GM08714 (cell line): ENCODE measurements around the gene PALLD.

Experiments
- H3K4me3 ChIP-seq: fragments of 200-500 bp; sonication (Bioruptor generic); 2 replicates; pipeline ENCODE4 v1.5.1; 2014; ENCODE audit warnings: mild to moderate bottlenecking, low read length, inconsistent platforms
- ZNF274 ChIP-seq: IDR thresholded peaks from 2 replicates; pipeline ENCODE4 v1.6.1; 2012; ENCODE audit warnings: mild to moderate bottlenecking, low read depth, low read length

The PALLD gene

GRCh38 chr4:168527560-168527959 is 30.7 kb downstream of the PALLD start:
- no peak overlapping the region for H3K4me3 ChIP-seq
- no peak for TF ChIP-seq ZNF274

DNA sequence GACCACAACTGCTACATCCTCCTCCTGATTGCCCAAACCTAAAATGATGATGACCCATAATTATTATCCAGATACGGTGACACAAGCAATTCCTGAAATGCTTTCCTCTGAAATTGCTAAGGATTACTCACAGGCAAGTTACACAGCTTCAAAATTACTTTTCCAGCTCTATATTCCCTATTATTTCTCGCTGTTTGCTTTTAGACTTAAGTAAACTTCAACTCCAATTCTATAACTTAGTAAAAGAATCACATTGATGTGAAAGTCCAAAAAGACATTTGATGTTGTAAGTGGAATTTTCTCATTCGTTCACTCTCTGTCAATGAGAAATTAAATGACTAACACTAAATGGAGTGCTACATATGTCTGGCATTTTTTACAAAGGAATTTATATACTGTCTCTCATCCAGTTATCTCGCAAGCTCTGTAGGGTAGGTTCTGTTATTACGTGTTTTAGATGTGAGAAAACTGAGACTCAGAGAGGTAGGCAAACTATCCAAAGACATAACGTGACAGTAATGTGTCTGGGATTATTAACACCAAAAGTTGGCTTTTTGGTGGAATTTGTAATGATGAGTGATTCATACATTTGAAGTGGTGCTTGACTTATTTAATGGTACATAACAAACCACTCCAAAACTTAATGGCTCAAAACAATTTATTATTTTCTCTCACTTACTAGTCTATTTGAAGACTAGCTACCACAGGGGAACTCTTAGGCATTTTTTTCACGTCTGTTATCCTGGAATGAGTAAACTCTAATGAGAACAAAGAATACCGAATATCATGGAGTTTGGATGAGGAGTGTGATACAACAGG is 31.5 kb downstream of the PALLD start:
- no peak overlapping the region for H3K4me3 ChIP-seq
- TF ChIP-seq ZNF274 = no peak

DNA sequence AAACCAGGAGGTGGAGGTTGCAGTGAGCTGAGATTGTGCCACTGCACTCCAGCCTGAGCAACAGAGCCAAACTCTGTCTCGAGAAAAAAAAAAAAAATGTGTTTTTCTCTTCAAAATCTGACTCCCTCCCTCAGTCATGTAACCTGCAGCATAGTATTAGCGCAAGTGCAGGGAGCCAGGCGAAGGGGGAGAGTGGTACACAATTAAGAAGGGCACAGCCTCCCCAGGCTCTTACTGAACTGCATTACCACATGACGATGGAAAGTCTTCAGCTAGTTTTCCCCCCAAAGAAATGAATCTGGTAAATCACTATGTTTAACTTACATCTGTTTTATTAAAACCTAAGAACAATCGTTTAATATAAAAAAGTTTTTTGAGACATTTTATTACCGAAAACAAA is 32.4 kb downstream of the PALLD start:
- H3K4me3 ChIP-seq = no peak overlapping the region
- TF ChIP-seq ZNF274 = no peak

DNA sequence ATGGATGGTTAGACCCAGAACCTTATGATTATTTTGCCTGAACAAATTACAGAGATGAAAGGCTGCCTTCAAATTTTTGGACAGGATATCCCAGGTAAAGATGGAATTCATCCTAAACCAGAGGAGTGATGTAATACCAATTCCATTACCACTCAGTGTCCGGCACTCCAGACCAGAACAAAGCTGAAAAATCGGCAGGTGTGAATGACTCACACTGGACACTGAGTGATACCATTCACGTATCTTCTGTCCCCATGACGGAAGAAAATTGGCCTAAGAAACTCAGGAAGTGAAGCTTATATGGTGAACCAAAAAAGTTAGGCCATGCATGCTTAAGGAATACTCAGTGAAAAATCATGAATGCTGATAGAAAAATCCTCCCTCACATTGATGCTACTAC is 34.5 kb downstream of the PALLD start:
- TF ChIP-seq ZNF274 = no peak
- no peak overlapping the region for H3K4me3 ChIP-seq

- no peak for TF ChIP-seq ZNF274
- H3K4me3 ChIP-seq = no peak overlapping the region
These were observed 37.7 kb downstream of the PALLD start for GRCh38 chr4:168534535-168534934.

GRCh38 chr4:168535689-168536088 is 38.8 kb downstream of the PALLD start:
- TF ChIP-seq ZNF274 = no peak
- H3K4me3 ChIP-seq = no peak overlapping the region

- H3K4me3 ChIP-seq = no peak overlapping the region
- TF ChIP-seq ZNF274 = no peak
These were observed 39.6 kb downstream of the PALLD start for GRCh38 chr4:168536448-168536847.

- no peak overlapping the region for H3K4me3 ChIP-seq
- TF ChIP-seq ZNF274 = no peak
These were observed 40.2 kb downstream of the PALLD start for GRCh38 chr4:168537086-168537485.

DNA sequence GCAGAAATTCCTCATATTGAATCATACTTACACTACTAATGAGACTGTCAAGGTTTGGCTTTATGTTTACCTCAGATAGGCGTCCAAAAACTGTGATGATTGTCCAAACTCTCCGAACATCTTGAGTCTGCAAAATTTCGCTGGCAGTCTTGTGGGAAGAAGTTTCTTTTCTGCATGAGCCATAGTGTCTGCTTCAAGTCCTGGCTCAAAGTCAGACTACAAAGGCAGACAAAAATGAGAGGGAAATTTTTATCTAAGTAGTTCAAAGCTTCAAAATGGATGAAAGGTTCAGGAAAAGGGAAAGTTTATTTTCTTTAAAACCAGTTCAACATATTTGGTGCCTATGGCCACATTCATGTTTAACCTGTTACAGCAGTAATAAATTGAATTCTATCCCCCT is 40.7 kb downstream of the PALLD start:
- no peak for TF ChIP-seq ZNF274

DNA sequence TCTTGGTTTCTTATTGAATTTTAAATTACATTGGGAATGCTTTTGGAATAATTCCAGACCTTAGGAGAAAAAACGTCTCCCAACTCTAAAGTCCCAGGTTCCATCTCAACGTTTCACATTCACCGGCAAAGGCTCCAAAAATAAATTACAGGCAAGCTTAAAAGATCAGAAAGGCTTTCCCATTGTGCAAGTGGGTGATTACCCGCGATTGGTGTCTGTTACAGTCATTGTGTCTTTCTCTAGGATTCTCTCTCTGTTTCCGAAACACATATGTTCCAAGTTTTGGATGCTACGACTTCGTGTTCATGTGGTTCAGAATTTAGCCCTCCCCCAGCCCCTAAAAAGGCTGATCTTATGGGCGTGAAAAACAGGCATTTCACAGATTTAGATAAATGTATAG is 41.8 kb downstream of the PALLD start:
- no peak overlapping the region for H3K4me3 ChIP-seq
- TF ChIP-seq ZNF274 = no peak

More for the DNA sequence above, 40.7 kb downstream of the PALLD start:
- H3K4me3 ChIP-seq = no peak overlapping the region

GRCh38 chr4:168540086-168540485 is 43.2 kb downstream of the PALLD start:
- H3K4me3 ChIP-seq = no peak overlapping the region
- no peak for TF ChIP-seq ZNF274

DNA sequence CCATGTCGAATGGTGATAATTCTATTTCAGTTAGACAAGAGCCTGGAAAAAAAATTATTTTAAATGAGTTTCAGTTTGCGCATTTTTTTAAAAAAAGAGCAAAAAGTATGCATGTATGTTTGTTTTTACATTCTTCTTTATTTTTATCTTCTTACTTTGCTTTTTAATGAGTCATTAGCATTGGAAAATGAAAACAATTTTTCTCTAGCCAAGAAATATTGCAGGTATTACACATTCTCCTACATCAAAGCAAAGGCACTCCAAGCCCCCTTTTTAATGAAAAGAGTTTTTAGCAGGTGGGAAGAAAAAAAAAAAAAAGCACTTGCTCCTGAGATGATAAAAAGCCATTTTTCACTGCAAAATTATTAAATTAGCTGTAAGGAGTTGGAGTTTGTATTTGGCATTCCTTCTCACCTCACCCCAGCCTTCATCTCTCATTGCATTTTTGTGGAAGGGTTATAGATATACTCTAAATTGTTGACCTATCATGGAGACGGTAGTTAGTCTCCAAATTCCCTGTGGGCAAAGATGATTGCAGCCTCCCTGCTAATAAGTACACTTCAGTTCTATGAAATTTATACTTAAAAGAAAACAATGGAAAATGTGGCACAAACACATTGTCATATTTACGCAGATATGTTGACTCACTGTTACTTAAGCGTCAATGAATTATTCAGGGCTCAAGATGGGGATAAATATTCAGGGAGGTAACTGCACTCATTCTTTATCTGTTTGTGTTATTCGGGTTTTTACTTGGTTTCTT is 43.8 kb downstream of the PALLD start:
- TF ChIP-seq ZNF274 = no peak
- no peak overlapping the region for H3K4me3 ChIP-seq

DNA sequence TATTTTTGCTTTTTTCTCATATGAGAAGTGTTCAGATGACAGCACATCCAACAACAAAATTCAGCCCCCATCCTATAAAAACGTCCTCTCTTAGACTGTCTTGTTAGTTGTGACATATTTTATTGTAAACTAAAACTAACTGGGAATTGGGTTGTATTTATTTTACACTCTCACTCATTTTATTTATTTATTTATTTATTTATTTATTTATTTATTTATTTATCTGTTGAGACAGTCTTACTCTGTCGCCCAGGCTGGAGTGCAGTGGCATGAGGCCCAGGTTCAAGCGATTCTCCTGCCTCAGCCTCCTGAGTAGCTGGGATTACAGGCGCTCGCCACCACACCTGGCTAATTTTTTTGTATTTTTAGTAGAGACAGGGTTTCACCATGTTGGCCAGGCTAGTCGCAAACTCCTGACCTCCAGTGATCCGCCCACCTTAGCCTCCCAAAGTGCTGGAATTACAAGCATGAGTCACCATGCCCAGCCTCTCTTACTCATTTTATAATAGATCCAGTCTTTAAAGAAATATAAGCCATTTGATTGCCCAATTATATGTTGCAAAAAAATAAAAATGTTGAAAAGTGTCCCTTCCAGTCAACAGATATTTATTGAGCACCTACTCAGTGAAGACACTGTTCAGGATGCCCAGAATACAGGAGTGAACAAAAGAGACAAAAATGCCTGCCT is 44.6 kb downstream of the PALLD start:
- H3K4me3 ChIP-seq = no peak overlapping the region
- TF ChIP-seq ZNF274 = no peak

GRCh38 chr4:168549143-168549542 is 52.3 kb downstream of the PALLD start:
- TF ChIP-seq ZNF274 = no peak
- H3K4me3 ChIP-seq = no peak overlapping the region
